Right cardiac atrium (tissue), 5 donors: Measurements from ENCODE around the gene MSLN. TPM values are rescaled to one million over a fixed set of nuclear protein-coding genes. Genes with fewer than 3 reads are reported as not detected.

Source experiments
- ATAC-seq, 2 donors: fragments of 200-7000 bp; cut with Tn5 transposase; one replicate each; pipeline versions ENCODE4 v1.8.0 to v1.9.1; 2020; ENCODE audit warnings: moderate library complexity in 2 of 2, mild to moderate bottlenecking in 1 of 2
- DNase-seq, 3 donors: peaks; one replicate each; pipeline ENCODE4 v3.0.0-alpha.2; 2020
- H3K27ac ChIP-seq: one replicate; pipeline ENCODE4 v1.5.1; 2013; ENCODE audit warnings: mild to moderate bottlenecking, low read length, control low read depth, moderate library complexity
- H3K27me3 ChIP-seq: one replicate; pipeline ENCODE4 v1.6.1; 2013; ENCODE audit not compliant: control insufficient read depth, insufficient read depth
- H3K4me1 ChIP-seq: one replicate; pipeline ENCODE4 v1.6.1; 2013; ENCODE audit warnings: low read length; ENCODE audit not compliant: control insufficient read depth, insufficient read depth
- H3K4me3 ChIP-seq: one replicate; pipeline ENCODE4 v1.5.1; 2013; ENCODE audit warnings: low read length, control low read depth
- H3K9me3 ChIP-seq: one replicate; pipeline ENCODE4 v1.6.1; 2013; ENCODE audit warnings: low read length; ENCODE audit not compliant: control insufficient read depth
- WGBS: extraction: QIAGEN DNeasy Blood & Tissue Kit; methylation state at CpG from one replicate; pipeline ENCODE4 v1.1.7; 2013; 5-methylcytosine and 5-hydroxymethylcytosine counted together
- intact Hi-C, 4 donors: fragments of 100-400 bp; cut with DNase I; formaldehyde crosslinking; loops; one replicate each; pipeline versions ENCODE4 v1.11.0 to v1.14.0; 2022 to 2023
- polyA plus RNA-seq: library from polyadenylated mRNA; stranded (reverse); fragments of 200-250 nt; gene quantifications from one replicate; pipeline ENCODE4 v1.2.3, GENCODE V29; 2013
- total RNA-seq, 4 donors: library from RNA; stranded (reverse); fragmentation: NEBNext Ultra II Directional; extraction: Animal tissue kit (Norgen Biotek cat#: 25700); gene quantifications; one replicate each; pipeline ENCODE4 v1.2.1, GENCODE V29; 2021
- donor health status: healthy with polysubstance abuse.
- donor health status: DM: no; HTN: yes; CAD: no.
- donor health status: DM: no; HTN: no; CAD: no.
- donor health status: DM: no; HTN: yes; CAD: no; lungs with severe emphysema.
- donor health status: DM: yes; HTN: yes; CAD: no.

Gene MSLN
- total and polyA plus RNA-seq, 5 donors, result 0.92 to 3.1 (median 1.0) TPM; not detected in 2

DNA sequence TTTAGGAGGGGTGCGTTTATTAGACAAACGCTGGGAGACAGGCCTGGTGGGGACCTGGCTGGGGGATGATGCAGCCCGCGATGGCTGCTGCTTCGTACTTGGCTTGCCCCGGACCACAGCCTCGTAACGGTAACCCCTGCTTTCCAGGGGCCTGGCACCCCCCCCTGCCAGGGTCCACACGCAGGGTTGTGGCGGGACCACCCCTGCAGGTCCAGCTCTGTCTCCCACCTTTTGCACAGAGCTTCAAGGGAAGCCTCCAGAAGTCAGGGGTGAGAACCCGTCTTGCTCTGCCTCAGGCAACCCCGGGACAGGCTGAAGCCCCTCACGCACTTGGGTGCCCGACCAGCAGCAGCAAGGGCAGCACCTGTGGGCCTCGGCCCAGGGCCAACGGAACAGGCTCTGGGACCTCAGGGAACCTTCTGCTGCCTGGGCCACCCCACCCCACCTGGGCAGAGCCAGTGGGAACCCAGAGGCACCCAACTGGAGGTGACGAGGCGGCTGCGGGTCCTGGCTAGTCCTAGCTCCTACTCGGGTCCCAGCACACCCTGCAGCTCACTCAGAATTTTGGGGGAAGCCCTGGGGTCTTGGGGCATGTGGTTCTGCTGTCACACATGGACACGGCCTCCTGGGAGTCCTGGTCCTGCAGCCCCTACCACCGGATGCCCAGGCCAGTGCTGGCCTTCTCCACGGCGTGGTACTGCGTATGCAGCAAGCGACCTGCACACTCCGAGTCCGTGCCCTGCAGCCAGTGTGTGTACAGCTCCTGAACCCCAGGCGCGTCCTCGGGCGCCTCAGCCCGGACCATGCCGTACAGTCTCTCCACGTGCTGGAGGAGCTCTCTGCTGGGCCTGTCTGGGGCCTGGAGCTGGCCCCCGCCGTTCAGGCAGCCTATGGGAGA, 30.5 kb upstream of the MSLN start:
- 88% methylated on average over 37 of the region's 37 CpGs for WGBS
- intact Hi-C loops, result no loop called here
- no peaks in the 10 kb centered on the region for H3K9me3 ChIP-seq
- DNase-seq, result no peak
- H3K4me1 ChIP-seq, result no peaks in the 10 kb centered on the region
- no peak overlapping the region for H3K27ac ChIP-seq
- no peaks in the 10 kb centered on the region for H3K27me3 ChIP-seq
- no peak overlapping the region for H3K4me3 ChIP-seq
- no peak for ATAC-seq

GRCh38 chr16:730666-731509, 29.6 kb upstream of the MSLN start:
- intact Hi-C loops, result no loop called here
- H3K27ac ChIP-seq, result no peak overlapping the region
- no peaks in the 10 kb centered on the region for H3K27me3 ChIP-seq
- no peak overlapping the region for H3K4me3 ChIP-seq
- WGBS, result 85% methylated on average over 22 of the region's 22 CpGs
- DNase-seq, result peak in 1 of 3 donors; percentile 58
- H3K4me1 ChIP-seq, result no peaks in the 10 kb centered on the region
- H3K9me3 ChIP-seq, result no peaks in the 10 kb centered on the region
- no peak for ATAC-seq

GRCh38 chr16:732332-732731, 28.2 kb upstream of the MSLN start:
- peak in 1 of 3 donors; percentile 29 for DNase-seq
- ATAC-seq, result no peak
- WGBS, result 92% methylated on average over 12 of the region's 12 CpGs
- Histone ChIP-seq H3K9me3 (no peaks in the 10 kb centered on the region), H3K4me3 (no peak overlapping the region), H3K4me1 (no peaks in the 10 kb centered on the region), H3K27me3 (no peaks in the 10 kb centered on the region), H3K27ac (no peak overlapping the region)
- intact Hi-C loops, result no loop called here

GRCh38 chr16:732936-733335, 27.6 kb upstream of the MSLN start:
- WGBS, result 91% methylated on average over 13 of the region's 13 CpGs
- H3K27ac ChIP-seq, result no peak overlapping the region
- intact Hi-C loops, result no loop called here
- DNase-seq, result peak in 1 of 3 donors; percentile 31
- no peaks in the 10 kb centered on the region for H3K9me3 ChIP-seq
- no peak for ATAC-seq
- H3K4me3 ChIP-seq, result no peak overlapping the region
- no peaks in the 10 kb centered on the region for H3K4me1 ChIP-seq
- no peaks in the 10 kb centered on the region for H3K27me3 ChIP-seq

- intact Hi-C loops, result no loop called here
- Histone ChIP-seq H3K27ac (no peak overlapping the region), H3K9me3 (no peaks in the 10 kb centered on the region), H3K4me3 (no peak overlapping the region), H3K4me1 (no peaks in the 10 kb centered on the region), H3K27me3 (no peaks in the 10 kb centered on the region)
- peak in 2 of 3 donors; percentile 62 to 71 for DNase-seq
- WGBS, result 81% methylated on average over 34 of the region's 34 CpGs
- ATAC-seq, result no peak
These were observed 26.9 kb upstream of the MSLN start for GRCh38 chr16:733382-734207.

DNA sequence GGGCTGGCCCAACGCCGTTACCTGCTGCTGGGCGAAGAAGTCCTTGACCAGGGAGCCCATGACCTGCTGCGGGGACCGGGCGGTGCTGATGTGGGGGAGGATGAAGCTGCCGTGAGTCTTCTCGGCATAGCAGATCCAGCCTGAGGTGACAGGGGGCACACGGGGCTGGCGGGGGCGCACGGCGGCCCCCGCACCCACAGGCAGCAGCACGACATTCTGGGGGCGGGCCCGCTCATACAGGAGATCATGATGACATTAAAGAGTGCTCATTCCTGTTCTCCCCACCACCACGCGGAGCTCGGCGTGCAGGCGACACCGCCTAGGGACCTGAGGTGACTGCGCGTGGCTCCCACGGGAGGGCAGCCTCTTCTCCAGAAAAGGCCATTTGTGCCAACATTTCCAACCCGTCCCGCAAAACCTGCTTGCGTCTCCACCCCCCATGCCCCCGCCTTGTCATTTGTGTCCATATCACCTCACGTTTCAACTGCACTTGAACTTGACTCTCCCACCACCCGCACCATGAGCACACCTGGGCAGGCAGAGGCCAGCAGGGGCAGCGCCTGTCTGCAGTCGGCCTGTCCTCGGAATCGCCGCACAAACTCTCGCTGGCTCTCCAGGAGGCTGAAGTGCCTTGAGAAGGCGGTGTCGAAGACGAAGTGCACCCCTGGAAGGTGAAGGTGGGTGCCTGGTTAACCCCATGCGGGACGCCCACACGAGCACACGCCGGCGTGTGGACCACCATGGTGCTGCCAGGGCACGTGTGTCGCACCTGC, 26.1 kb upstream of the MSLN start:
- DNase-seq (peak in 1 of 3 donors; percentile 48), ATAC-seq (no peak)
- H3K27ac ChIP-seq, result no peak overlapping the region
- no peaks in the 10 kb centered on the region for H3K4me1 ChIP-seq
- no peaks in the 10 kb centered on the region for H3K27me3 ChIP-seq
- H3K9me3 ChIP-seq, result no peaks in the 10 kb centered on the region
- no peak overlapping the region for H3K4me3 ChIP-seq
- intact Hi-C loops, result no loop called here
- WGBS, result 89% methylated on average over 49 of the region's 49 CpGs

DNA sequence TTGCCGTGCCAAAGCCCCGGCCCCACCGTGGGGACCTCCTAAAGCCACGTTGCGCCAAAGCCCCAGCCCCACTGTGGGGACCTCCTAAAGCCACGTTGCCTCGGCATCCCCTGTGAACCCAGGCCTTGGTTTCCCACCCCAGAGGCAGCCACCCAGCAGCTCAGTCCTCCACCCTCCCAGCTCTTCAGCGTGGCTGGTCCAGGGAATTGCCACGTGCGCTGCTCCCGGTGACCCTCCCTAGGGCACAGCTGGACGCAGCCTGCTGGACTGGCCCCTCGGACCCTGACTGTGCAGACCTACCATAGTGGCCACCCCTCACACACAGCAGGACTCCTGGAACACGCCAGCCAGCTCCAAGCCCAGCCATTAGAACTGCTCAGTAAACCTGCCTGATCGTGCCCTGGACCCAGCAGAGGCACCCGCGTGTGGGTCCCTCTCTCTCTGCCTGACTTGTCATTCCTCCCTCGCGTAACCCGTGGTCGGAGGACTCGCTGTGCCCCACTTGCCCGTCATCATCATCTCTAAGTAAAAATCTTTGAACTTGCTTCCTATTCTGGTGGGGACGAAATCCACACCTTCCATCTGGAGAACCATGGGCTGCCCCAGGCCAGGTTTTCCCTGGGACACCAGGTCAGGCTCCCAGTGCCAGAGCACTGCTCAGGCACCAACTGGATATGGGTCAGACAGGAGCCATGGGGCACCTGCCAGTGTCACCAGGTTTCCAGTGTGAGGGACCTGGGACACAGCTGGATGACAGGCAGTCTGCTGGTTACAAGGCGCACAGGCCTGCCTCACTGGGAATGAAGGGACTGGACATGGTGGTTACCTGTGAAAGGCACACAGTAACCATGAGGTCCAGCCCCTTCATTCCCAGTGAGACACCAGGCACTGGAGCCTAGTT, 25.3 kb upstream of the MSLN start:
- Histone ChIP-seq H3K4me1 (no peaks in the 10 kb centered on the region), H3K4me3 (no peak overlapping the region), H3K27ac (no peak overlapping the region), H3K27me3 (no peaks in the 10 kb centered on the region), H3K9me3 (no peaks in the 10 kb centered on the region)
- intact Hi-C loops, result no loop called here
- ATAC-seq, result no peak
- DNase-seq, result peak in 1 of 3 donors; percentile 29
- WGBS, result 93% methylated on average over 25 of the region's 25 CpGs

DNA sequence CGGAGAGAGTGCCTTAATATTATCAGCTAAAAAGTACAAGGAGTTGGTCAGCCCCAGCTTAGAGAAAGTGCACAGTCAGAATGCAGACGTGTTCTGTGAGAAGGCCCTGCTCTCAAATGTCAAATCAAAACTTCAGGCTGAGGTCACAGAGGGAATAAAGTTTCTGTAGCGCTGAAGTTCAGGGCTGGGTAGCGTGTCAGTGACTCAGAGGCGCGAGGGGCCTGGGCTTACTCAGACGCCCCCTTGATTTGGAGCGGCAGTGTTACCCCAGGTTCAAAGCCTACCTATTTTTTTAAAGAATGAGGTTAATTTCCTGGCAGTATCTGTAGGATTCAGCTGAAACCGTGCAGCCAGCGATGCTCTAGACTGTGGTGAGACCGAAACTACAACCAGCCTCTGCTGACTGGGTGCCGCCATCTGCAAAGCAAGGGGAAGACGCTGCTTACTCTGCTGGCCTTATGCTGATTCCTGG, 24.5 kb upstream of the MSLN start:
- Histone ChIP-seq H3K9me3 (no peaks in the 10 kb centered on the region), H3K27ac (no peak overlapping the region), H3K4me3 (no peak overlapping the region), H3K4me1 (no peaks in the 10 kb centered on the region), H3K27me3 (no peaks in the 10 kb centered on the region)
- ATAC-seq (no peak), DNase-seq (no peak)
- intact Hi-C loops, result no loop called here
- WGBS, result 90% methylated on average over 13 of the region's 13 CpGs

DNA sequence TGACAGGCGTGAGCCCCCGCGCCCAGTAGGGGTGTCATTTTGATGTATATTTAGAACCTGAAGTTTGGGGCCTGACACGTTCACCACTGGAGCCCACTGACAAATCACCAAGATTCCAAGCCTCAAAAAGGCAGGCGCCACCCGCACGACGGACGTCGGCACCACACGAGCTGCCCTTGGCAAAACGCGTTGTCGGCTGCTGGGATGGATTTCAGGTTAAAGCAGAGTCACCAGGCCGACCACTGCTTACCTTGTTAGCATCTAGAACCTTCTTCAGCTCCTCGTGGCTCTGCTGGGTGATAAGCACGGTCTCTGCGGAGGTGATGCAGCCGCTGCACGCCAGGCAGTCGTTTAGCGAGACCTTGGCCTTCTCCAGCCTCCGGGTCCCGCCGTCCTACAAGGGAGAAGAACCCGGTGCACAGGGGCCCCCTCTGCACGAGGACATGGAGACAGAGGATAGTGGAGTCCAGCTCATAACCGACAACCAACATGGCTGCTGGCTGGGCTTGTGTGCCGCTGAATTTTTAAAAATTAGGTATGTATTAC, 23.5 kb upstream of the MSLN start:
- intact Hi-C loops, result no loop called here
- Histone ChIP-seq H3K4me3 (no peak overlapping the region), H3K27ac (no peak overlapping the region), H3K9me3 (no peaks in the 10 kb centered on the region), H3K27me3 (no peaks in the 10 kb centered on the region), H3K4me1 (no peaks in the 10 kb centered on the region)
- peak in 1 of 3 donors; percentile 37 for DNase-seq
- ATAC-seq, result no peak
- 94% methylated on average over 29 of the region's 29 CpGs for WGBS
